A549 (cell line): Measurements from ENCODE around the gene GARIN3. TPM values are rescaled to one million over a fixed set of nuclear protein-coding genes. Genes with fewer than 3 reads are reported as not detected.

ENCODE experiments used
- ATAC-seq, 2 experiments: fragments of 200-7000 bp in 1 of 2; fragments of >200 bp in 1 of 2; cut with Nextera tagmentation in 1 of 2; cut with Tn5 transposase in 1 of 2; 3 replicates each; pipeline versions ENCODE4 v1.8.0 to v1.9.1; 2018 to 2020; ENCODE audit warnings: mild to moderate bottlenecking in 1 of 2, moderate library complexity in 1 of 2
- CTCF ChIA-PET: fragments of 300-600 bp; sonication (Branson Sonifier 250); formaldehyde crosslinking; extraction: SDS; loops from one replicate; lab custom pipeline; 2021; ENCODE audit warnings: antibody characterized with exemption, inconsistent platforms; lab: Yijun Ruan, JAX
- POLR2A ChIA-PET: fragments of 350-600 bp; formaldehyde crosslinking; extraction: SDS; loops from one replicate; lab custom pipeline; 2021; ENCODE audit warnings: antibody characterized with exemption, inconsistent platforms; lab: Yijun Ruan, JAX
- DNase-seq, 2 experiments: peaks; one replicate each; pipeline versions ENCODE4 v3.0.0 to v3.0.0-alpha.2; 2011 to 2016; ENCODE audit warnings: low read depth in 1 of 2, low spot score in 1 of 2
- FAIRE-seq: peaks from 2 replicates; lab custom pipeline; 2011; peaks lifted over from hg19 to GRCh38; lab: Jason Lieb, UNC
- H3K27ac ChIP-seq, 2 experiments: fragments of >200 bp; sonication (Bioruptor Twin); formaldehyde crosslinking; 3 replicates each; pipeline ENCODE4 v1.5.1; 2016 to 2017
- H3K4me1 ChIP-seq: fragments of >200 bp; sonication (Bioruptor Twin); formaldehyde crosslinking; 3 replicates; pipeline ENCODE4 v1.6.1; 2016
- H3K4me2 ChIP-seq: fragments of >200 bp; sonication (Bioruptor Twin); formaldehyde crosslinking; 3 replicates; pipeline ENCODE4 v1.6.1; 2016
- H3K4me3 ChIP-seq: fragments of >200 bp; sonication (Bioruptor Twin); formaldehyde crosslinking; 3 replicates; pipeline ENCODE4 v1.5.1; 2016
- H3K9me3 ChIP-seq: fragments of >200 bp; sonication (Bioruptor Twin); formaldehyde crosslinking; 3 replicates; pipeline ENCODE4 v1.6.1; 2016
- ATOH8 ChIP-seq: fragments of 250-450 bp; sonication (Bioruptor Pico); IDR thresholded peaks from 2 replicates; pipeline ENCODE4 v1.5.0; 2020; ENCODE audit warnings: low read depth, mild to moderate bottlenecking, moderate library complexity
- CHD4 ChIP-seq: fragments of 200-600 bp; sonication (generic); IDR thresholded peaks from 2 replicates; pipeline ENCODE4 v1.6.1; 2016; ENCODE audit warnings: antibody characterized with exemption, mild to moderate bottlenecking, borderline replicate concordance
- EHF ChIP-seq: fragments of 250-450 bp; sonication (Bioruptor Pico); IDR thresholded peaks from 2 replicates; pipeline ENCODE4 v1.5.0; 2020; ENCODE audit warnings: mild to moderate bottlenecking
- EHMT2 ChIP-seq: fragments of 200-600 bp; sonication (generic); IDR thresholded peaks from 2 replicates; pipeline ENCODE4 v1.6.1; 2016; ENCODE audit warnings: antibody characterized with exemption, low read depth, mild to moderate bottlenecking, moderate library complexity
- ELK1 ChIP-seq: fragments of 150-350 bp; IDR thresholded peaks from 2 replicates; pipeline ENCODE4 v1.6.1; 2014; ENCODE audit warnings: low read depth, mild to moderate bottlenecking, low read length
- ESRRA ChIP-seq: fragments of 150-350 bp; IDR thresholded peaks from 2 replicates; pipeline ENCODE4 v1.6.1; 2014; ENCODE audit warnings: mild to moderate bottlenecking, low read length, borderline replicate concordance
- FOXS1 ChIP-seq: fragments of 250-450 bp; sonication (Bioruptor Pico); IDR thresholded peaks from 2 replicates; pipeline ENCODE4 v1.5.0; 2020; ENCODE audit warnings: mild to moderate bottlenecking, moderate library complexity
- GATA3 ChIP-seq: IDR thresholded peaks from 2 replicates; pipeline ENCODE4 v1.6.1; 2012; ENCODE audit warnings: borderline replicate concordance
- HDAC2 ChIP-seq: fragments of 200-600 bp; sonication (generic); IDR thresholded peaks from 2 replicates; pipeline ENCODE4 v1.6.1; 2016
- HOXA7 ChIP-seq: fragments of 250-450 bp; sonication (Bioruptor Pico); IDR thresholded peaks from 2 replicates; pipeline ENCODE4 v1.5.0; 2020; ENCODE audit warnings: mild to moderate bottlenecking, moderate library complexity
- JUN ChIP-seq, 2 experiments: fragments of >200 bp; sonication (Bioruptor Twin); formaldehyde crosslinking; IDR thresholded peaks; 2 replicates in 1 of 2; 3 replicates in 1 of 2; pipeline ENCODE4 v1.6.1; 2016 to 2017
- KDM5A ChIP-seq: fragments of 200-600 bp; sonication (generic); IDR thresholded peaks from 2 replicates; pipeline ENCODE4 v1.6.1; 2016; ENCODE audit warnings: antibody characterized with exemption, mild to moderate bottlenecking
- MAX ChIP-seq: IDR thresholded peaks from 2 replicates; pipeline ENCODE4 v1.6.1; 2012
- MYC ChIP-seq: IDR thresholded peaks from 2 replicates; pipeline ENCODE4 v1.6.1; 2012; ENCODE audit warnings: mild to moderate bottlenecking, inconsistent platforms, low read length, improper control_type of control experiment, borderline replicate concordance
- NFE2L2 ChIP-seq: fragments of 150-350 bp; conservative IDR thresholded peaks from 2 replicates; pipeline ENCODE4 v1.6.1; 2014; ENCODE audit warnings: low read length
- PHF8 ChIP-seq: fragments of 200-600 bp; sonication (generic); IDR thresholded peaks from 2 replicates; pipeline ENCODE4 v1.6.1; 2016; ENCODE audit warnings: low read depth, mild to moderate bottlenecking, antibody characterized with exemption, moderate library complexity, borderline replicate concordance
- POLR2A ChIP-seq: IDR thresholded peaks from 2 replicates; pipeline ENCODE4 v1.6.1; 2012; ENCODE audit warnings: mild to moderate bottlenecking, low read length
- RAD21 ChIP-seq, 2 experiments: fragments of >200 bp in 1 of 2; sonication (Bioruptor Twin) in 1 of 2; formaldehyde crosslinking in 1 of 2; IDR thresholded peaks in 1 of 2; conservative IDR thresholded peaks in 1 of 2; 2 replicates in 1 of 2; 3 replicates in 1 of 2; pipeline ENCODE4 v1.6.1; 2012 to 2018; ENCODE audit warnings: inconsistent platforms in 1 of 2
- RARB ChIP-seq: fragments of 250-450 bp; sonication (Bioruptor Pico); IDR thresholded peaks from 2 replicates; pipeline ENCODE4 v1.8.0; 2021; ENCODE audit warnings: mild to moderate bottlenecking, moderate library complexity
- RCOR1 ChIP-seq: fragments of 150-350 bp; IDR thresholded peaks from 2 replicates; pipeline ENCODE4 v1.6.1; 2014; ENCODE audit warnings: antibody characterized with exemption, low read length, low read depth
- RFX5 ChIP-seq: fragments of 450-650 bp; IDR thresholded peaks from 2 replicates; pipeline ENCODE4 v1.7.1; 2014; ENCODE audit warnings: antibody characterized with exemption, mild to moderate bottlenecking, moderate library complexity
- RNF2 ChIP-seq: fragments of 200-600 bp; sonication (generic); IDR thresholded peaks from 2 replicates; pipeline ENCODE4 v1.6.1; 2016; ENCODE audit warnings: low read depth, mild to moderate bottlenecking, antibody characterized with exemption, moderate library complexity, borderline replicate concordance
- USF2 ChIP-seq: fragments of 450-650 bp; IDR thresholded peaks from 2 replicates; pipeline ENCODE4 v1.6.1; 2014; ENCODE audit warnings: antibody characterized with exemption
- ZFP36 ChIP-seq: fragments of 450-650 bp; IDR thresholded peaks from 2 replicates; pipeline ENCODE4 v1.6.1; 2014; ENCODE audit warnings: borderline replicate concordance; ENCODE audit not compliant: partially characterized antibody
- ZSCAN20 ChIP-seq: fragments of 250-450 bp; sonication (Bioruptor Pico); IDR thresholded peaks from 2 replicates; pipeline ENCODE4 v1.8.0; 2022; ENCODE audit warnings: mild to moderate bottlenecking, moderate library complexity
- WGBS: methylation state at CpG from one replicate; pipeline ENCODE4 v1.1.6; 2017; ENCODE audit errors: missing lambda C conversion rate; 5-methylcytosine and 5-hydroxymethylcytosine counted together
- polyA plus RNA-seq, 4 experiments: library from polyadenylated mRNA; depleted of rRNA in 3 of 4; stranded (reverse); fragments of >200 nt; fragmentation: RNase III in 1 of 4; extraction: RNeasy Plus Mini Kit Qiagen cat#74134 plus additional on column Dnase treatment in 1 of 4; gene quantifications; 2 replicates in 3 of 4; 3 replicates in 1 of 4; pipeline ENCODE4 v1.2.3, GENCODE V29; 2011 to 2017

Gene GARIN3
- polyA plus RNA-seq, 2 of the 4 experiments (the other 2 are of a cell fraction), result not detected

- TF ChIP-seq JUN (IDR thresholded peaks at IDR 0.05), result no peak
- no peak for TF ChIP-seq ESRRA
- TF ChIP-seq MYC, result no peak
- TF ChIP-seq GATA3, result no peak
- no peak for TF ChIP-seq HDAC2
Measured at GRCh38 chr5:157175071-157175612, 9.1 kb upstream of the GARIN3 start (continued).

GRCh38 chr5:157172403-157172802, 6.3 kb upstream of the GARIN3 start:
- DNase-seq (no peak), ATAC-seq (0 out of 6 replicates have a peak, but pooled peaks of 1 of the 2 experiments have one; percentile 39), FAIRE-seq (no peak)
- H3K4me3 ChIP-seq, result no peak overlapping the region
- no peak overlapping the region for H3K4me2 ChIP-seq
- ChIA-PET CTCF (interaction anchor here (2.6 kb wide), 1 partner anchor 24 kb away, joined by 10 read pairs; no protein-coding TSS in a partner anchor), POLR2A (no interaction called here)
- no peaks in the 10 kb centered on the region for H3K4me1 ChIP-seq
- 73% methylated on average over 2 of the region's 2 CpGs for WGBS
- TF ChIP-seq RARB, result no peak
- no peak for TF ChIP-seq RNF2
- TF ChIP-seq NFE2L2, result no peak
- TF ChIP-seq RCOR1, result no peak
- no peak for TF ChIP-seq USF2
- H3K27ac ChIP-seq, result no peak overlapping the region
- H3K9me3 ChIP-seq, result no peaks in the 10 kb centered on the region

GRCh38 chr5:157168286-157168685, 2.2 kb upstream of the GARIN3 start:
- ATAC-seq (no peak), DNase-seq (no peak), FAIRE-seq (no peak)
- CTCF ChIA-PET, result interaction anchor here (1.7 to 2.5 kb wide), 2 partner anchors 20 to 86 kb away, joined by 3 to 10 read pairs; no protein-coding TSS in a partner anchor
- POLR2A ChIA-PET, result no interaction called here
- Histone ChIP-seq H3K4me1 (no peaks in the 10 kb centered on the region), H3K9me3 (no peaks in the 10 kb centered on the region), H3K4me3 (no peak overlapping the region), H3K27ac (no peak overlapping the region), H3K4me2 (no peak overlapping the region)
- 63% methylated on average over 5 of the region's 5 CpGs for WGBS
- TF ChIP-seq MAX (no peak), PHF8 (no peak), KDM5A (no peak), EHMT2 (no peak), EHF (CRISPR knock-in tag) (no peak), CHD4 (no peak), HOXA7 (CRISPR knock-in tag) (no peak), ATOH8 (no peak), JUN (IDR thresholded peaks at IDR 0.05) (no peak), POLR2A (no peak), ZFP36 (no peak), RFX5 (no peak), RAD21 (conservative IDR thresholded peaks at IDR 0.05 in 1 of 2, IDR thresholded peaks at IDR 0.05 in 1 of 2) (no peak), ELK1 (no peak), ZSCAN20 (CRISPR knock-in tag) (no peak), FOXS1 (CRISPR knock-in tag) (no peak)
- TF ChIP-seq, all 56 proteins: peak for 0
